ENCODE measurements around the gene ADAMTS12. TPM values are rescaled to one million over a fixed set of nuclear protein-coding genes. Genes with fewer than 3 reads are reported as not detected.

Gene ADAMTS12
- total RNA-seq, 1 experiment from 2014 or later = 6.2 TPM

GRCh38 chr5:33890131-33891032 lies 1.4 kb downstream of the ADAMTS12 start:
- no peak overlapping the region for H3K9ac ChIP-seq (ENCODE audit: extremely low read depth, insufficient read length, low read length)
- WGBS (ENCODE audit: extremely low coverage, insufficient read length, low lambda C conversion rate) = no CpG with 5 or more reads among the region's 12 CpGs
- H3K14ac ChIP-seq (ENCODE audit: insufficient read depth, low read length) = no peak overlapping the region
- H2BK120ac ChIP-seq (ENCODE audit: low read depth, low read length, poor library complexity, severe bottlenecking) = no peak overlapping the region
- H3K4me1 ChIP-seq (ENCODE audit: insufficient read depth, low read length) = peaks cover 9% of the 10 kb centered on the region; the same call in 1 of the 2 replicates
- H4K20me1 ChIP-seq (ENCODE audit: control insufficient read depth, insufficient read depth, insufficient read length) = no peaks in the 10 kb centered on the region
- no peak overlapping the region for H3K27ac ChIP-seq (ENCODE audit: insufficient read length, low read depth, low read length)
- H3K79me1 ChIP-seq (ENCODE audit: insufficient read depth, low read depth, low read length, poor library complexity, severe bottlenecking) = no peaks in the 10 kb centered on the region
- H3K27me3 Mint-ChIP-seq (ENCODE audit: low read depth) = peaks cover 27% of the 10 kb centered on the region
- peak overlapping the region; percentile 65 for H3K4me2 ChIP-seq (ENCODE audit: insufficient read depth, insufficient read length, low read length)
- H3K27ac Mint-ChIP-seq = peak overlapping the region in 1 of 3 experiments; percentile 76; a peak in 2 of 7 replicates
- DNase-seq = peak; percentile 44
- no peak overlapping the region for H2AFZ ChIP-seq (ENCODE audit: low read length)
- no peaks in the 10 kb centered on the region for H3K9me3 ChIP-seq (ENCODE audit: control insufficient read depth, low read depth, low read length)
- no peak overlapping the region for H2BK5ac ChIP-seq (ENCODE audit: insufficient read length, low read length)
- H3T11ph ChIP-seq (ENCODE audit: low read length) = no peak overlapping the region
- no peak overlapping the region for H4K5ac ChIP-seq (ENCODE audit: insufficient read length, low read depth, low read length)
- no peak overlapping the region for H3K56ac ChIP-seq (ENCODE audit: insufficient read length, low read depth, low read length)
- TF ChIP-seq, protein P1, sequence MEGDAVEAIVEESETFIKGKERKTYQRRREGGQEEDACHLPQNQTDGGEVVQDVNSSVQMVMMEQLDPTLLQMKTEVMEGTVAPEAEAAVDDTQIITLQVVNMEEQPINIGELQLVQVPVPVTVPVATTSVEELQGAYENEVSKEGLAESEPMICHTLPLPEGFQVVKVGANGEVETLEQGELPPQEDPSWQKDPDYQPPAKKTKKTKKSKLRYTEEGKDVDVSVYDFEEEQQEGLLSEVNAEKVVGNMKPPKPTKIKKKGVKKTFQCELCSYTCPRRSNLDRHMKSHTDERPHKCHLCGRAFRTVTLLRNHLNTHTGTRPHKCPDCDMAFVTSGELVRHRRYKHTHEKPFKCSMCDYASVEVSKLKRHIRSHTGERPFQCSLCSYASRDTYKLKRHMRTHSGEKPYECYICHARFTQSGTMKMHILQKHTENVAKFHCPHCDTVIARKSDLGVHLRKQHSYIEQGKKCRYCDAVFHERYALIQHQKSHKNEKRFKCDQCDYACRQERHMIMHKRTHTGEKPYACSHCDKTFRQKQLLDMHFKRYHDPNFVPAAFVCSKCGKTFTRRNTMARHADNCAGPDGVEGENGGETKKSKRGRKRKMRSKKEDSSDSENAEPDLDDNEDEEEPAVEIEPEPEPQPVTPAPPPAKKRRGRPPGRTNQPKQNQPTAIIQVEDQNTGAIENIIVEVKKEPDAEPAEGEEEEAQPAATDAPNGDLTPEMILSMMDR (conservative IDR thresholded peaks at IDR 0.05) = peak; percentile 33; the same call in 1 of the 3 replicates
- H3K4me3 Mint-ChIP-seq = peak overlapping the region; percentile 74 to 93
- no peak overlapping the region for H2BK20ac ChIP-seq (ENCODE audit: low read depth, low read length, poor library complexity, severe bottlenecking)
- no peak overlapping the region for H3K4ac ChIP-seq (ENCODE audit: low read depth, low read length)
- no peak overlapping the region for H4K91ac ChIP-seq (ENCODE audit: insufficient read length, low read depth, low read length)
- no peaks in the 10 kb centered on the region; the same call in 1 of the 2 replicates for H3K79me2 ChIP-seq (ENCODE audit: insufficient read depth, low read length)
- peaks cover 3% of the 10 kb centered on the region; the same call in 1 of the 2 replicates for H3K27me3 ChIP-seq (ENCODE audit: insufficient read depth, low read length)
- no peaks in the 10 kb centered on the region for H3K36me3 Mint-ChIP-seq (ENCODE audit: insufficient read depth in 1 of 3, low read depth in 3 of 3)
- H2BK12ac ChIP-seq (ENCODE audit: insufficient read length, low read depth, low read length) = no peak overlapping the region
- H2AK5ac ChIP-seq (ENCODE audit: insufficient read length, low read length) = no peak overlapping the region
- H3K18ac ChIP-seq (ENCODE audit: insufficient read length, low read depth, low read length) = no peak overlapping the region
- H3K4me1 Mint-ChIP-seq = peaks cover 38 to 43% of the 10 kb centered on the region in 2 experiments
- H3K23me2 ChIP-seq (ENCODE audit: insufficient read length, low read depth, low read length, poor library complexity, severe bottlenecking) = peaks cover 7% of the 10 kb centered on the region
- no peak overlapping the region for H4K8ac ChIP-seq (replicated peaks; ENCODE audit: insufficient read length, low read depth, low read length)
- no peak overlapping the region for H2BK15ac ChIP-seq (ENCODE audit: low read depth, low read length)
- H3K9me3 Mint-ChIP-seq = no peaks in the 10 kb centered on the region; a peak in 2 of 5 replicates
- H3K23ac ChIP-seq (ENCODE audit: insufficient read length, low read depth, low read length) = no peak overlapping the region

All from H9 (cell line).